HepG2 (cell line): Measurements from ENCODE around the gene VDAC1. TPM values are rescaled to one million over a fixed set of nuclear protein-coding genes. Genes with fewer than 3 reads are reported as not detected.

Experiments
- ATF4 ChIP-seq, 2 experiments: fragments of 450-650 bp in 1 of 2; sonication (generic) in 1 of 2; formaldehyde crosslinking; IDR thresholded peaks; 2 replicates each; pipeline versions ENCODE4 v1.5.0 to v1.8.0; 2020 to 2022; ENCODE audit warnings: mild to moderate bottlenecking in 1 of 2, missing genetic modification reagents in 1 of 2
- ATM ChIP-seq: fragments of 450-650 bp; IDR thresholded peaks from 2 replicates; pipeline ENCODE4 v1.7.1; 2017; ENCODE audit warnings: mild to moderate bottlenecking, borderline replicate concordance
- HNF4G ChIP-seq, 2 experiments: sonication (generic) in 1 of 2; formaldehyde crosslinking in 1 of 2; IDR thresholded peaks; 2 replicates each; pipeline versions ENCODE4 v1.4.0 to v1.6.1; 2011 to 2020; ENCODE audit warnings: borderline replicate concordance in 2 of 2, low read depth in 2 of 2, mild to moderate bottlenecking in 2 of 2, low read length in 1 of 2, missing genetic modification reagents in 1 of 2, moderate library complexity in 1 of 2
- KDM5A ChIP-seq: fragments of 200-600 bp; sonication (generic); IDR thresholded peaks from 2 replicates; pipeline ENCODE4 v1.7.0; 2018; ENCODE audit warnings: antibody characterized with exemption, mild to moderate bottlenecking, low read length, borderline replicate concordance
- MIER2 ChIP-seq: IDR thresholded peaks from 2 replicates; pipeline ENCODE4 v1.6.1; 2016; ENCODE audit warnings: missing biosample characterization, missing genetic modification reagents
- MTA1 ChIP-seq: sonication (generic); formaldehyde crosslinking; IDR thresholded peaks from 2 replicates; pipeline ENCODE4 v1.4.0; 2020; ENCODE audit warnings: missing genetic modification reagents, mild to moderate bottlenecking, borderline replicate concordance
- MYPOP ChIP-seq: sonication (generic); formaldehyde crosslinking; IDR thresholded peaks from 2 replicates; pipeline ENCODE4 v1.8.1; 2023; ENCODE audit warnings: mild to moderate bottlenecking, moderate library complexity, missing genetic modification reagents
- PPARG ChIP-seq: conservative IDR thresholded peaks from 2 replicates; pipeline ENCODE4 v1.6.1; 2016; ENCODE audit warnings: missing biosample characterization, missing genetic modification reagents
- PRDM10 ChIP-seq: sonication (generic); formaldehyde crosslinking; IDR thresholded peaks from 2 replicates; pipeline ENCODE4 v1.4.0; 2020; ENCODE audit warnings: low read depth, missing genetic modification reagents
- SIN3B ChIP-seq: fragments of 150-350 bp; IDR thresholded peaks from 2 replicates; pipeline ENCODE4 v1.6.1; 2014; ENCODE audit warnings: low read length
- TEF ChIP-seq: sonication (generic); formaldehyde crosslinking; IDR thresholded peaks from 2 replicates; pipeline ENCODE4 v1.5.0; 2020; ENCODE audit warnings: missing genetic modification reagents
- THAP8 ChIP-seq: sonication (generic); formaldehyde crosslinking; IDR thresholded peaks from 2 replicates; pipeline ENCODE4 v1.5.1; 2020; ENCODE audit warnings: missing genetic modification reagents, mild to moderate bottlenecking, borderline replicate concordance
- THRA ChIP-seq: sonication (generic); formaldehyde crosslinking; IDR thresholded peaks from 2 replicates; pipeline ENCODE4 v1.4.0; 2020; ENCODE audit warnings: missing genetic modification reagents, borderline replicate concordance
- ZNF207 ChIP-seq: fragments of 450-650 bp; IDR thresholded peaks from 2 replicates; pipeline ENCODE4 v1.6.1; 2016; ENCODE audit warnings: antibody characterized with exemption, borderline replicate concordance
- ZNF501 ChIP-seq: sonication (generic); formaldehyde crosslinking; IDR thresholded peaks from 2 replicates; pipeline ENCODE4 v1.5.1; 2020; ENCODE audit warnings: mild to moderate bottlenecking, moderate library complexity, missing genetic modification reagents
- ZNF503 ChIP-seq: sonication (generic); formaldehyde crosslinking; IDR thresholded peaks from 2 replicates; pipeline ENCODE4 v1.4.0; 2020; ENCODE audit warnings: missing genetic modification reagents
- ZNF772 ChIP-seq: sonication (generic); formaldehyde crosslinking; IDR thresholded peaks from 2 replicates; pipeline ENCODE4 v1.5.0; 2020; ENCODE audit warnings: mild to moderate bottlenecking, missing genetic modification reagents
- polyA plus RNA-seq, 8 experiments: library from polyadenylated mRNA; depleted of rRNA in 3 of 8; stranded (reverse) in 7 of 8; unstranded in 1 of 8; fragments of >200 nt; fragmentation: Illumina TruSeq in 4 of 8; extraction: Trizol in 4 of 8; gene quantifications; 2 replicates each; pipeline versions ENCODE4 v1.2.1 to v1.2.3, GENCODE V29; 2011 to 2016; ENCODE audit warnings: low read depth in 4 of 8, missing spikeins in 1 of 8, mixed read lengths in 1 of 8; ENCODE audit not compliant: insufficient read depth in 1 of 8
- total RNA-seq, 5 experiments: library from RNA; depleted of rRNA; stranded (reverse); fragments of >200 nt; fragmentation: Illumina TruSeq; extraction: Trizol; gene quantifications; 2 replicates each; pipeline ENCODE4 v1.2.3, GENCODE V29; 2016; ENCODE audit warnings: low read depth in 1 of 5

Gene VDAC1
- total and polyA plus RNA-seq, 2 of the 13 experiments (the other 11 are each of a cell fraction or from before 2014, with no cell fraction given) = 112 to 380 TPM

GRCh38 chr5:134005417-134006061, 764 bp upstream of the VDAC1 start (continued):
- no peak; the same call in 1 of the 2 replicates for TF ChIP-seq ZNF503 (CRISPR knock-in tag)
- no peak for TF ChIP-seq MIER2 (CRISPR knock-in tag)
- TF ChIP-seq PPARG (CRISPR knock-in tag) = no peak
- 0 out of 2 replicates have a peak, but pooled peaks have one; percentile 81 for TF ChIP-seq MYPOP (CRISPR knock-in tag)
- no peak for TF ChIP-seq SIN3B
- no peak for TF ChIP-seq MTA1
- no peak for TF ChIP-seq KDM5A
- peak; percentile 33; the same call in 1 of the 2 replicates for TF ChIP-seq THRA
- TF ChIP-seq THAP8 (CRISPR knock-in tag) = no peak; the same call in 1 of the 2 replicates
- no peak for TF ChIP-seq HNF4G (IDR thresholded peaks at IDR 0.05; ENCODE audit: borderline replicate concordance, low read depth, low read length)
- no peak; the same call in 1 of the 2 replicates for TF ChIP-seq HNF4G (CRISPR knock-in tag; IDR thresholded peaks at IDR 0.05; ENCODE audit: borderline replicate concordance, low read depth)
- TF ChIP-seq ZNF501 = peak; percentile 93
- no peak for TF ChIP-seq ATF4 (CRISPR knock-in tag; IDR thresholded peaks at IDR 0.05)
- no peak for TF ChIP-seq ZNF207
- no peak for TF ChIP-seq ATM
- TF ChIP-seq TEF = no peak
- no peak; the same call in 1 of the 2 replicates for TF ChIP-seq ZNF772 (CRISPR knock-in tag)
- TF ChIP-seq PRDM10 (CRISPR knock-in tag) = no peak
